OCI-LY1 (cell line): ENCODE results near the gene ADAMTS15.

Source experiments
- EZH2 ChIP-seq: fragments of 200-600 bp; sonication (generic), shearing (Covaris generic); IDR thresholded peaks from 2 replicates; pipeline ENCODE4 v1.8.0; 2017; ENCODE audit warnings: borderline replicate concordance, mixed run types, mild to moderate bottlenecking, antibody characterized with exemption, low read length, moderate library complexity, mixed read lengths
- TF ChIP-seq, protein P1 (sequence below): fragments of 200-600 bp; sonication (generic), shearing (Covaris generic); IDR thresholded peaks from 2 replicates; pipeline ENCODE4 v1.5.1; 2017; ENCODE audit warnings: mild to moderate bottlenecking, antibody characterized with exemption, low read length, moderate library complexity, mixed read lengths

GRCh38 chr11:130452940-130453339 lies 4.5 kb downstream of the ADAMTS15 start:
- TF ChIP-seq, protein P1, sequence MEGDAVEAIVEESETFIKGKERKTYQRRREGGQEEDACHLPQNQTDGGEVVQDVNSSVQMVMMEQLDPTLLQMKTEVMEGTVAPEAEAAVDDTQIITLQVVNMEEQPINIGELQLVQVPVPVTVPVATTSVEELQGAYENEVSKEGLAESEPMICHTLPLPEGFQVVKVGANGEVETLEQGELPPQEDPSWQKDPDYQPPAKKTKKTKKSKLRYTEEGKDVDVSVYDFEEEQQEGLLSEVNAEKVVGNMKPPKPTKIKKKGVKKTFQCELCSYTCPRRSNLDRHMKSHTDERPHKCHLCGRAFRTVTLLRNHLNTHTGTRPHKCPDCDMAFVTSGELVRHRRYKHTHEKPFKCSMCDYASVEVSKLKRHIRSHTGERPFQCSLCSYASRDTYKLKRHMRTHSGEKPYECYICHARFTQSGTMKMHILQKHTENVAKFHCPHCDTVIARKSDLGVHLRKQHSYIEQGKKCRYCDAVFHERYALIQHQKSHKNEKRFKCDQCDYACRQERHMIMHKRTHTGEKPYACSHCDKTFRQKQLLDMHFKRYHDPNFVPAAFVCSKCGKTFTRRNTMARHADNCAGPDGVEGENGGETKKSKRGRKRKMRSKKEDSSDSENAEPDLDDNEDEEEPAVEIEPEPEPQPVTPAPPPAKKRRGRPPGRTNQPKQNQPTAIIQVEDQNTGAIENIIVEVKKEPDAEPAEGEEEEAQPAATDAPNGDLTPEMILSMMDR = no peak
- TF ChIP-seq EZH2 = no peak
